Parathyroid adenoma (tissue), 2 donors: ENCODE results near the gene ZNF436.

ENCODE experiments used
- H2AFZ ChIP-seq: fragments of 300-600 bp; sonication (generic); one replicate; pipeline ENCODE4 v1.7.0; 2017; ENCODE audit warnings: antibody characterized with exemption, mild to moderate bottlenecking
- H3K27ac ChIP-seq: fragments of 300-600 bp; sonication (generic); one replicate; pipeline ENCODE4 v1.7.0; 2017
- H3K27me3 ChIP-seq: fragments of 300-600 bp; sonication (generic); one replicate; pipeline ENCODE4 v1.7.0; 2017; ENCODE audit warnings: low read length; ENCODE audit not compliant: control insufficient read depth, insufficient read depth
- H3K36me3 ChIP-seq: fragments of 300-600 bp; sonication (generic); one replicate; pipeline ENCODE4 v1.7.0; 2017; ENCODE audit warnings: low read length; ENCODE audit not compliant: control insufficient read depth, insufficient read depth
- H3K4me1 ChIP-seq: fragments of 300-600 bp; sonication (generic); one replicate; pipeline ENCODE4 v1.7.0; 2017; ENCODE audit warnings: control low read depth
- H3K4me2 ChIP-seq: fragments of 300-600 bp; sonication (generic); one replicate; pipeline ENCODE4 v1.7.0; 2017; ENCODE audit warnings: low read length
- H3K4me3 ChIP-seq: fragments of 300-600 bp; sonication (generic); one replicate; pipeline ENCODE4 v1.7.0; 2017; ENCODE audit warnings: low read depth, low read length
- H3K79me2 ChIP-seq: fragments of 300-600 bp; sonication (generic); one replicate; pipeline ENCODE4 v1.7.0; 2017; ENCODE audit warnings: control low read depth
- H3K9ac ChIP-seq: fragments of 300-600 bp; sonication (generic); one replicate; pipeline ENCODE4 v1.7.0; 2017; ENCODE audit warnings: mild to moderate bottlenecking
- H3K9me3 ChIP-seq: fragments of 300-600 bp; sonication (generic); one replicate; pipeline ENCODE4 v1.7.0; 2017; ENCODE audit warnings: low read length; ENCODE audit not compliant: control insufficient read depth
- CTCF ChIP-seq: fragments of 300-600 bp; sonication (generic); IDR thresholded peaks from one replicate; pipeline ENCODE4 v1.7.0; 2017; ENCODE audit warnings: antibody characterized with exemption, mild to moderate bottlenecking
- donor health status: primary hyperparathyroidism.

ZNF436 gene

GRCh38 chr1:23397908-23398307 is 28.3 kb upstream of the ZNF436 start:
- Histone ChIP-seq H3K27ac (no peak overlapping the region), H2AFZ (no peak overlapping the region), H3K9me3 (no peaks in the 10 kb centered on the region), H3K4me3 (no peak overlapping the region), H3K4me1 (no peaks in the 10 kb centered on the region), H3K79me2 (no peaks in the 10 kb centered on the region), H3K9ac (no peak overlapping the region), H3K27me3 (no peaks in the 10 kb centered on the region), H3K4me2 (no peak overlapping the region), H3K36me3 (no peaks in the 10 kb centered on the region)
- no peak for TF ChIP-seq CTCF

GRCh38 chr1:23396380-23396779 is 26.7 kb upstream of the ZNF436 start:
- no peak for TF ChIP-seq CTCF
- Histone ChIP-seq H3K27ac (no peak overlapping the region), H3K4me2 (no peak overlapping the region), H2AFZ (no peak overlapping the region), H3K4me3 (no peak overlapping the region), H3K36me3 (no peaks in the 10 kb centered on the region), H3K27me3 (no peaks in the 10 kb centered on the region), H3K4me1 (no peaks in the 10 kb centered on the region), H3K79me2 (no peaks in the 10 kb centered on the region), H3K9me3 (no peaks in the 10 kb centered on the region), H3K9ac (no peak overlapping the region)

- Histone ChIP-seq H3K9ac (no peak overlapping the region), H3K27ac (no peak overlapping the region), H2AFZ (no peak overlapping the region), H3K79me2 (no peaks in the 10 kb centered on the region), H3K4me1 (no peaks in the 10 kb centered on the region), H3K4me2 (no peak overlapping the region), H3K27me3 (no peaks in the 10 kb centered on the region), H3K4me3 (no peak overlapping the region), H3K36me3 (no peaks in the 10 kb centered on the region), H3K9me3 (no peaks in the 10 kb centered on the region)
- no peak for TF ChIP-seq CTCF
These were observed 26.2 kb upstream of the ZNF436 start for GRCh38 chr1:23395849-23396248.

- no peak overlapping the region for H3K9ac ChIP-seq
- H3K9me3 ChIP-seq, result no peaks in the 10 kb centered on the region
- TF ChIP-seq CTCF, result no peak
- no peaks in the 10 kb centered on the region for H3K4me1 ChIP-seq
- H3K4me2 ChIP-seq, result no peak overlapping the region
- H2AFZ ChIP-seq, result no peak overlapping the region
- peak overlapping the region; percentile 61 for H3K27ac ChIP-seq
- no peak overlapping the region for H3K4me3 ChIP-seq
- no peaks in the 10 kb centered on the region for H3K36me3 ChIP-seq
- H3K79me2 ChIP-seq, result no peaks in the 10 kb centered on the region
- no peaks in the 10 kb centered on the region for H3K27me3 ChIP-seq
These were observed 25.6 kb upstream of the ZNF436 start for GRCh38 chr1:23395154-23395724.

GRCh38 chr1:23394684-23395083 is 25.0 kb upstream of the ZNF436 start:
- Histone ChIP-seq H3K9me3 (no peaks in the 10 kb centered on the region), H3K4me3 (no peak overlapping the region), H3K27me3 (no peaks in the 10 kb centered on the region), H3K36me3 (no peaks in the 10 kb centered on the region), H3K4me2 (no peak overlapping the region), H3K9ac (no peak overlapping the region), H2AFZ (no peak overlapping the region), H3K4me1 (no peaks in the 10 kb centered on the region), H3K79me2 (no peaks in the 10 kb centered on the region), H3K27ac (peak overlapping the region; percentile 61)
- TF ChIP-seq CTCF, result no peak
